Gastroesophageal sphincter (tissue), 3 donors: ENCODE measurements around the gene COPS7A.
A peak's percentile ranks its signal among the peaks of the same experiment; 100 is the strongest.

Source experiments
- EP300 ChIP-seq: sonication (generic); formaldehyde crosslinking; IDR thresholded peaks from one replicate; pipeline ENCODE4 v1.6.1; 2017; ENCODE audit warnings: antibody characterized with exemption, mild to moderate bottlenecking
- POLR2A ChIP-seq, 2 donors: fragments of 450-650 bp; IDR thresholded peaks; one replicate each; pipeline ENCODE4 v1.6.1; 2017; ENCODE audit warnings: antibody characterized with exemption in 2 of 2, mild to moderate bottlenecking in 2 of 2, moderate library complexity in 1 of 2
- POLR2AphosphoS5 ChIP-seq: sonication (generic); formaldehyde crosslinking; IDR thresholded peaks from one replicate; pipeline ENCODE4 v1.6.1; 2017; ENCODE audit warnings: antibody characterized with exemption
- TF ChIP-seq, protein P1 (sequence below), 4 experiments: fragments of 200-600 bp in 2 of 4; fragments of 450-650 bp in 2 of 4; sonication (generic) in 1 of 4; IDR thresholded peaks; one replicate each; pipeline ENCODE4 v1.5.1; 2017 to 2019; ENCODE audit warnings: antibody characterized with exemption in 4 of 4, mild to moderate bottlenecking in 2 of 4, moderate library complexity in 2 of 4

GRCh38 chr12:6752167-6752920 is 28.5 kb downstream of the COPS7A start:
- TF ChIP-seq POLR2A (IDR thresholded peaks at IDR 0.05) (no peak), POLR2AphosphoS5 (no peak), EP300 (no peak)
- TF ChIP-seq, protein P1, sequence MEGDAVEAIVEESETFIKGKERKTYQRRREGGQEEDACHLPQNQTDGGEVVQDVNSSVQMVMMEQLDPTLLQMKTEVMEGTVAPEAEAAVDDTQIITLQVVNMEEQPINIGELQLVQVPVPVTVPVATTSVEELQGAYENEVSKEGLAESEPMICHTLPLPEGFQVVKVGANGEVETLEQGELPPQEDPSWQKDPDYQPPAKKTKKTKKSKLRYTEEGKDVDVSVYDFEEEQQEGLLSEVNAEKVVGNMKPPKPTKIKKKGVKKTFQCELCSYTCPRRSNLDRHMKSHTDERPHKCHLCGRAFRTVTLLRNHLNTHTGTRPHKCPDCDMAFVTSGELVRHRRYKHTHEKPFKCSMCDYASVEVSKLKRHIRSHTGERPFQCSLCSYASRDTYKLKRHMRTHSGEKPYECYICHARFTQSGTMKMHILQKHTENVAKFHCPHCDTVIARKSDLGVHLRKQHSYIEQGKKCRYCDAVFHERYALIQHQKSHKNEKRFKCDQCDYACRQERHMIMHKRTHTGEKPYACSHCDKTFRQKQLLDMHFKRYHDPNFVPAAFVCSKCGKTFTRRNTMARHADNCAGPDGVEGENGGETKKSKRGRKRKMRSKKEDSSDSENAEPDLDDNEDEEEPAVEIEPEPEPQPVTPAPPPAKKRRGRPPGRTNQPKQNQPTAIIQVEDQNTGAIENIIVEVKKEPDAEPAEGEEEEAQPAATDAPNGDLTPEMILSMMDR (IDR thresholded peaks at IDR 0.05), result peak in 3 of 4 experiments; percentile 23 to 36 (median 28)
